ENCODE measurements around the gene C1QTNF5.
A peak's percentile ranks its signal among the peaks of the same experiment; 100 is the strongest.

The C1QTNF5 gene

DNA sequence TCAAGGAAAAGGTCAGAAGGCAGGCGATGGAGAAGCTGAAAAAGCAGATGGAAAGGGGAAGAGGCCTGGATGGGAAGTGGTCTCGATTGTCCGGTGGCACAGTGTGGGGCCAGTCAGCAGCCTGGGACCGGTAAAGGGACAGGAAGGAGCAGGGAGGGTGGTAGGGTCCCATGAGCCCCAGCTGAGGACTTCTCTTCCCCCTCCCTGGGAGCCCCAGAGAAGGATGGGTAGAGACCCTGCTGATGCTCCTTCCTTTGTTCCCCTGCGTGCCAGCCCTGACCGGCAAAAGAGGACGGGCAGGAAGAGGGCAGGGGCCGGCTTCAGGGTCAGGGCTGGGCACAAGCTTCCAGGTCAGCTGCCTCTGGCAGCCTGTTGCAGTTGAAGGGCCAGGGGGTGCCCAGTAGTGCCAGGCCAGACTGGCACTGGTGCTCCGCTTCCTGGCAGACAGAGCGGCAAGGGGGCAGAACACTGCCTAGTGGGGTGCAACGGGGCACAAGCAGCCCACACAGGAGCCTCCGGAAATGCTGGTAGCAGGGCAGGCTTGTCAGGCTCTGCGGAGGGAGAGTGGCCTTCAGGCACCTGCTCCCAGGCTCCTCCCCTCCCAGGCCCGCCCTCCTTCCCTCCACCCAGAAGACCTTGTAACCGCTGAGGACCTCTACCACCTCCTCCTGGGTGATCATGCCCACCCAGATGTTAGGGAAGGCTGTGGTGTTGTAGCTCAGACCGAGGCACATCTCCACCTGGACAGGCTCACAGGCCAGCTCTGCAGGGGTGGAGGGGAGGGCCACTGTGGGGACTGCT, 739 bp upstream of the C1QTNF5 start:
- H3K27ac ChIP-seq, result peak overlapping the region in 16 of 21 experiments; percentile 1 to 96 (median 88)
- H3K4me3 ChIP-seq, result no peak overlapping the region

DNA sequence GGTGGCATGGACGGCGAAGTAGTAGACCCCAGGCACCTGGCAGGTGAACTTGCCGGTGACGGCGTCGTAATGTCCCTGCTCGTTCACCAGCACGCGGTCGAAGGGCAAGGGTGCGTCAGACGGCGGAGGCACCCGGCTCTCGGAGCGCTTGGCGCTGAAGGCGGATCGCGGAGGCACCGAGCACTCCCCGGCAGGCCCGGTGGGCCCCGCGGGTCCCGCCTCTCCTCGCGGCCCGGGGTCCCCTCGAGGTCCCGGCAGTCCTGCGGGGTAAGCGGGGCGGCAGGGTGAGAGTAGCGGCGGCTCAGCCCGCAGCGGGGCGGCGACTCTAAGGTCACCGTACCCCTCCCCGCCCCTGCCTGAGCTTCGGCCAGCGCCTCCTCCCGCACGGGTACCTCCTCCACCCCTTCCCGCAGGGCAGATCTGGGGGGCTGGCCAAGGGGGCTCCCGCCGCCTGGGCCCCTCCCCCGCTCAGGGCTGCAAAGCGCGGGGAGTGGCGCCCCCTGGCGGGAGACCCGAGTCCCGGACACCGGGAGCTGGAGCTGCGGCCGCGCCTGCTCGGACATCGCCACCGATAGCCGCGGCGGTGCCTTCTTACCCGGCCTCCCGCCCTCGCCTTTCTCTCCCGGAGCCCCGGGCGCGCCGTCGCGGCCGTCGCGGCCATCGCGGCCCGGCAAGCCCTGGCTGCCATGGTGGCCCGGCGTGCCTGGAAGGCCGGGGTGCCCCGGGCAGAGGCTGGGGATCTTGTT, 921 bp downstream of the C1QTNF5 start:
- Histone ChIP-seq H3K27ac (peak overlapping the region; percentile 75 to 96 (median 86)), H3K4me3 (peak overlapping the region; percentile 32 to 66 (median 45))

DNA sequence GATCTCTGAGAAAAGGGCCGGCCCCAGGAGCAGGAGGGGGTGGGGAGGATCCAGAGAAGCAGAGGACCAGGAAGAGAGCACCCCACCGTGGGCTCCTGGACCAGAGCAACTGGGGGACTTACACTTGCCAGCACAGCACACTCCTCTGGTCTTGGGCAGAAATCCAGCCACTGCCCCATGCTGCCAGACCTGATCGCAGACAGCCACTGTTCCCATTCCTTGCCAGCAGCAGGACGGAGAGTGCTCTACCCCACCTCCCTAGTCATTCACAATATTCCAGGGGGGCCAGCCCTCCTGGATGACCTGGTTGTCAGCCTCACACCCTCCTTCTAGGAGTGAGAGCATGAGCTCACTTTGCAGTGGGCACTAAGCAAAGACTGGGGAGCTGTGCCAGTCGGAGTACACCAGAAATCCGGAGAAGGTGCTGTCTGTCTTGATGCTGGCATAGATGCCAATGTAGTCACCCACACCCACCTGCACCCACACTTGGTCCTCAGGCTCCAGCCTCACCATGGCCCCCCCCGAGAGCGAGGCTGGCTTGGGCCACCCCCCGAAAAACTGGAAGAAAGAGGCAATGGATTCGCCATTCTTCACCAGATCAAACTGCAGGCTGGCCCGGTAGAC, 1.6 kb downstream of the C1QTNF5 start:
- H3K4me3 ChIP-seq, result peak overlapping the region; percentile 32 to 66 (median 45)
- H3K27ac ChIP-seq, result peak overlapping the region in 15 of 21 experiments; percentile 79 to 96 (median 88)

GRCh38 chr11:119338318-119338890, 2.3 kb downstream of the C1QTNF5 start:
- Histone ChIP-seq H3K27ac (peak overlapping the region in 7 of 21 experiments; percentile 21 to 96 (median 79)), H3K4me3 (peak overlapping the region in 4 of 7 experiments; percentile 43 to 66 (median 48))

DNA sequence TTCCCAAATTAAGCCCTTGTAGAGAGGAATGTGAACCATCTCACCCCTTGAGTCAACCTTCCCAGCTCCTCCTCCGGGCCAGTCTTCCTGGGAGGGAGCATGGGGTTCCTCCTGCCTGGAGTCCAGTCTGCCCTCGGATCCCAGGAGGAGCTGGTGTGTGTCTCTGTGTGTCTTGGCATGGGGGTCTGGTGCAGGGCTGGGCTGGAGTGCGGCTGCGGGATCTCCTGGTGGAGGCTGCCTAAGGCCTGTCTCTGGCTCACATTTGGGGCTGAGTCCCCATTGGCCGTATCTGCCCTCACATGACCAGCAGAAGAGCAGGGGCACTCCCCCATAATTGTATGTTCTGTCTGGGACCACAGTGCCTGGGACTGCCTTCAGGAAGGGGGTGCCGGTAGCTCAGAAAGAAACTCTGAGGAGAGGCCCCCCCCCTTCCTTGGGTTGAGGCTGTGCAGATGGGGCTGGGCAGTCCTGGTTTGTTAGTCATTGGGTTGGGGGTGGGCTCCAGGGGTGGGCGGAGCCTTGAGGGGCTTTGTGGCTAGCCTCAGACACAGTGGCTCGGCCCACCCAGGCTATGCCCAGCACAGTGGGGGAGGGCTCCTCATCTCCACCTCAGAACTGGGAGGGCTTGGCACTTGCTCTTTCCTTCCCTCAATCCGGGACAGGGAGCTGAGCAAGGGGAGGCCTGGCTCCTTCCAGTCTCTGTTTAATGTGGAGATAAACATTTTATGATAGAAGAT, 2.9 kb downstream of the C1QTNF5 start:
- Histone ChIP-seq H3K4me3 (no peak overlapping the region), H3K27ac (peak overlapping the region in 4 of 21 experiments; percentile 25 to 35 (median 28))

GRCh38 chr11:119336744-119337469, 3.8 kb downstream of the C1QTNF5 start:
- no peak overlapping the region for H3K4me3 ChIP-seq

GRCh38 chr11:119335655-119336543, 4.8 kb downstream of the C1QTNF5 start:
- no peak overlapping the region for H3K4me3 ChIP-seq
- H3K27ac ChIP-seq, result no peak overlapping the region

More at GRCh38 chr11:119336744-119337469, 3.8 kb downstream of the C1QTNF5 start:
- peak overlapping the region in 1 of 21 experiments; percentile 25 for H3K27ac ChIP-seq

DNA sequence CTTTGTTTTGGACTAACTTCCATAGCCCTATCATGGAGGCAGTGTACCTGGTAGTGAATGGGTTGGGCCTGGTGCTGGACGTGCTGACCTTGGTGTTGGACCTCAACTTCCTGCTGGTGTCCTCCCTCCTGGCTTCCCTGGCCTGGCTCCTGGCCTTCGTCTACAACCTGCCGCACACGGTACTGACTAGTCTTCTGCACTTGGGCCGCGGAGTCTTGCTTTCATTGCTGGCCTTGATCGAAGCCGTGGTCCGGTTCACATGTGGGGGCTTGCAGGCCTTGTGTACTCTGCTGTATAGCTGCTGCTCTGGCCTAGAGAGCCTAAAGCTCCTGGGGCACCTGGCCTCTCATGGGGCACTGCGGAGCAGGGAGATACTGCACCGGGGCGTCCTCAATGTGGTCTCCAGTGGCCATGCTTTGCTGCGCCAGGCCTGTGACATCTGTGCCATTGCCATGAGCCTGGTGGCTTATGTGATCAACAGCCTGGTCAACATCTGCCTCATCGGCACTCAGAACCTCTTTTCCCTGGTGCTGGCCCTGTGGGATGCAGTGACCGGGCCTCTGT, 5.5 kb downstream of the C1QTNF5 start:
- Histone ChIP-seq H3K27ac (peak overlapping the region in 18 of 21 experiments; percentile 47 to 92 (median 85)), H3K4me3 (peak overlapping the region; percentile 81 to 99 (median 94))

DNA sequence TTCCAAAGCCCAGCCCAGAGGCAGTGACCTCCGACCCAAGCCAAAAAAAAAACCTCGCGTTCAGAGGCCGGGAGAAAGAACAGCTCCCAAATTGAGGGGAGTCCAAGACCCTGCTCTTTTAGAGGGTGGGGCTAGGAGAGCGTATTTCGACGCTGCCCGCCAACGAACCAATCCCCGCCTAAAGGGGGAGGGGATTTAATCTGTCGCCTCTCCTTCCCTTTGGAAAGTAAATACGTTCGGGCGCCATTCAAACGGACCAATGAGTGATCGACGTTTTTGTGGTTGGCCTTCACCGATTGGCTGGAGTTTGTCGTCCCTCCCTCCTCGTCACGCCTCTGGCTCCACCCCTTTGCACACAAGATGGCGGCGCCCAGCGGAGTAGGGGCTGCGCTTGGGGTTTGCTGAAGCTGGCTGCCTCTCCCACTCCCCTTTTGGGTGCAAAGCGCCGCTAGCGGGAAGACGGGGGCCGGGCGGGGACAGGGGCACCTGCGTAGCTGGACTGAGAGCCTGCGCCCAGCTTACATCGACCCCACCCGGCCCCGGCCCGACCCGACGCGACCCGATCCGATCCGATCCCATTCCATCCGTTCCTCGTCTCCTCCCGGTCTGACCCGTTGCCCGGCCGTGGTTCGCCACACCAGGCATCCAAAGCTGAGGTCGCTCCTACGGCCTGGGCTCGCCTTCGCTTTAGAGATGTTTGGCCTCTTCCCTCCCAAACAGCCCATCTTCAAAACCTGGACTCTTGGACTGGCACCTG, 6.3 kb downstream of the C1QTNF5 start, which contains the start of gene RNF26:
RNF26 (plus strand) TSS at position 354 of the 757 bp plus-strand sequence. CDS start 596 bp downstream, outside the sequence.
- Histone ChIP-seq H3K4me3 (peak within 1 kb of the TSS; percentile 81 to 99 (median 94)), H3K27ac (peak within 1 kb of the TSS; percentile 3 to 92 (median 85))

- Histone ChIP-seq H3K27ac (no peak overlapping the region), H3K4me3 (no peak overlapping the region)
These were observed 8.4 kb downstream of the C1QTNF5 start for GRCh38 chr11:119332111-119332765.

DNA sequence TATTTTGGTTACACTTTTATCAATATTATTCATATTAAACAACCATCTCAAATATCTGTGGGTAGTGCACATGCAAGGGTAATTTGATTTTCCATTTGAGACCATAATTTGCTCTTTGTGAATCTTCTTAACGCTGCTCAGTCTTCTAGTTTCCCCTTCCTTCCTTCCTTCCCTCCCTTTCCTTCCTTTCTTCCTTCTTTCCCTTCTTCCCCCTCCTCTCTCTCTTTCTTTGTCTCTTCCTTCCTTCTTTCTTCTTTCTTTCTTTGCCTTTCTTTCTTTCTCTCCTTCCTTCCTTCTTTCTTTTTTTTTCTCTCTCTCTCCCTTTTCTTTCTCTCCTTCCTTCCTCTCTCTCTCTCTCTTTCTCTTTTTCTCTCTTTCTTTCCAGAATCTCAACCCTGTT, 10.4 kb downstream of the C1QTNF5 start:
- no peak overlapping the region for H3K4me3 ChIP-seq
- H3K27ac ChIP-seq, result no peak overlapping the region

- Histone ChIP-seq H3K27ac (no peak overlapping the region), H3K4me3 (no peak overlapping the region)
These were observed 11.4 kb downstream of the C1QTNF5 start for GRCh38 chr11:119329320-119329719.

- no peak overlapping the region for H3K27ac ChIP-seq
- no peak overlapping the region for H3K4me3 ChIP-seq
These were observed 16.5 kb downstream of the C1QTNF5 start for GRCh38 chr11:119324189-119324588.

GRCh38 chr11:119323532-119324033, 17.1 kb downstream of the C1QTNF5 start:
- no peak overlapping the region for H3K4me3 ChIP-seq
- no peak overlapping the region for H3K27ac ChIP-seq

DNA sequence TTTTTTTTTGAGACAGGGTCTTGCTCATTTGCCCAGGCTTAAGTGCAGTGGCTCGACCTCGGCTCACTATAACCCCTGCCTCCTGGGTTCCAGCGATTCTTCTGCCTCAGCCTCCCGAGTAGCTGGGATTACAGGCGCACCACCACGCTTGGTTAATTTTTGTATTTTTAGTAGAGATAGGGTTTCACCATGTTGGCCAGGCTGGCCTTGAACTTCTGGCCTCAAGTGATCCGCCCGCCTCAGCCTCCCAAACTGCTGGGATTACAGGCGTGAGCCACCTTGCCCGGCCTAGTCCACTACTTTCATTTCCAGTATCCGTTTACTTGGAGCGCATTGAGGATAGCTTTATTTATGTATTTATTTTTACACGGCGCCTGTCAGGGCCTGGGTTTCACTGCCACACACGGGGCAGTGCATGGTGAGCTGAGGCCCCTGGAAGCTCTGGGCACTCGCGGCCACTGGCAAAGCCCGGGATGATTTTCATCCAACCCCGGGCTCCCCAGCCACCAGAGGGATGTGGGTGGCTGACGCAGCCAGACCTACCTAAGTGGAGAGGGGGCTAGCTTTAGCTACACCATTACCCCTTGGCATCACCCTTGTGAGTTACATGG, 17.7 kb downstream of the C1QTNF5 start:
- no peak overlapping the region for H3K27ac ChIP-seq
- no peak overlapping the region for H3K4me3 ChIP-seq

All from skin epidermis (tissue), 12 donors.